H1 (cell line): ENCODE measurements around the gene MRPL42. TPM values are rescaled to one million over a fixed set of nuclear protein-coding genes. Genes with fewer than 3 reads are reported as not detected.
"Not testable (repeated sequence)": the region's sequence is repeated elsewhere in the genome, so short reads cannot be mapped to it uniquely, and the experiment has no call there.

Experiments
- CTCF ChIA-PET: fragments of 300-600 bp; sonication (Branson Sonifier 250); formaldehyde crosslinking; loops from one replicate; lab custom pipeline; 2021; ENCODE audit not compliant: partially characterized antibody; lab: Charles Lee
- POLR2A ChIA-PET: fragments of 300-600 bp; sonication (Branson Sonifier 250); formaldehyde crosslinking; loops from one replicate; lab custom pipeline; 2021; ENCODE audit warnings: inconsistent platforms; ENCODE audit not compliant: partially characterized antibody; lab: Charles Lee
- DNase-seq, 2 experiments: peaks; one replicate each; pipeline versions ENCODE4 v3.0.0 to v3.0.0-alpha.2; 2010 to 2022; ENCODE audit warnings: low spot score in 2 of 2, low read depth in 1 of 2, mixed read lengths in 1 of 2
- FAIRE-seq: peaks from 2 replicates; lab custom pipeline; 2011; peaks lifted over from hg19 to GRCh38; lab: Jason Lieb, UNC
- H2AFZ ChIP-seq: 2 replicates; pipeline ENCODE4 v1.8.1; 2012; ENCODE audit warnings: low read length, inconsistent platforms
- H2AK5ac ChIP-seq: 2 replicates; pipeline ENCODE4 v1.6.1; 2013; ENCODE audit warnings: low read depth, low read length
- H2BK120ac ChIP-seq: replicated peaks from 2 replicates; pipeline ENCODE3; 2013; ENCODE audit warnings: low read depth, low read length, inconsistent platforms
- H2BK12ac ChIP-seq: 2 replicates; pipeline ENCODE4 v1.6.1; 2013; ENCODE audit warnings: low read depth, low read length
- H2BK15ac ChIP-seq: 2 replicates; pipeline ENCODE4 v1.6.1; 2013; ENCODE audit warnings: low read length
- H2BK20ac ChIP-seq: 2 replicates; pipeline ENCODE4 v1.6.1; 2013; ENCODE audit warnings: low read length
- H2BK5ac ChIP-seq: 2 replicates; pipeline ENCODE4 v1.6.1; 2013; ENCODE audit warnings: low read depth, low read length
- H3K14ac ChIP-seq: 2 replicates; pipeline ENCODE4 v1.6.1; 2013; ENCODE audit warnings: inconsistent platforms; ENCODE audit not compliant: insufficient read length
- H3K18ac ChIP-seq: 2 replicates; pipeline ENCODE4 v1.6.1; 2013; ENCODE audit warnings: low read length; ENCODE audit errors: extremely low read depth
- H3K23ac ChIP-seq: 2 replicates; pipeline ENCODE4 v1.6.1; 2013; ENCODE audit warnings: inconsistent platforms; ENCODE audit not compliant: insufficient read length
- H3K23me2 ChIP-seq: 2 replicates; pipeline ENCODE4 v1.6.1; 2013; ENCODE audit warnings: low read depth, low read length
- H3K27ac ChIP-seq: 2 replicates; pipeline ENCODE4 v1.6.1; 2011; ENCODE audit warnings: low read depth, low read length, inconsistent platforms
- H3K27me3 ChIP-seq, 4 experiments: replicated peaks in 1 of 4; 1 replicate in 1 of 4; 2 replicates in 3 of 4; pipeline versions ENCODE4 v1.6.1 to v1.8.1; 2011 to 2013; ENCODE audit warnings: low read length in 3 of 4, mild to moderate bottlenecking in 3 of 4, inconsistent platforms in 2 of 4, mixed read lengths in 2 of 4, moderate library complexity in 1 of 4; ENCODE audit not compliant: control insufficient read depth in 3 of 4, insufficient read depth in 3 of 4; ENCODE audit errors: extremely low read depth in 1 of 4
- H3K36me3 ChIP-seq, 4 experiments: 2 replicates each; pipeline versions ENCODE4 v1.6.1 to v1.8.1; 2011 to 2013; ENCODE audit warnings: mild to moderate bottlenecking in 4 of 4, low read length in 3 of 4, moderate library complexity in 2 of 4, control low read depth in 1 of 4, inconsistent platforms in 1 of 4; ENCODE audit not compliant: insufficient read depth in 4 of 4, control insufficient read depth in 2 of 4
- H3K4ac ChIP-seq: replicated peaks from 2 replicates; pipeline ENCODE3; 2013; ENCODE audit warnings: low read length, low read depth, mixed read lengths, inconsistent platforms; ENCODE audit not compliant: insufficient read length
- H3K4me1 ChIP-seq, 4 experiments: replicated peaks in 1 of 4; 1 replicate in 1 of 4; 2 replicates in 3 of 4; pipeline versions ENCODE4 v1.6.1 to v1.8.1; 2011 to 2013; ENCODE audit warnings: low read length in 3 of 4, inconsistent platforms in 2 of 4, mixed read lengths in 1 of 4; ENCODE audit not compliant: insufficient read depth in 4 of 4, control insufficient read depth in 3 of 4
- H3K4me2 ChIP-seq, 2 experiments: 2 replicates each; pipeline versions ENCODE4 v1.6.1 to v1.8.1; 2011 to 2013; ENCODE audit warnings: low read depth in 2 of 2, low read length in 2 of 2, control low read depth in 1 of 2, inconsistent platforms in 1 of 2, mild to moderate bottlenecking in 1 of 2; ENCODE audit not compliant: insufficient read depth in 1 of 2
- H3K4me3 ChIP-seq, 4 experiments: fragments of 200-600, 300-600 bp in 1 of 4; sonication (generic), shearing (Covaris generic), sonication (Bioruptor Twin) in 1 of 4; 2 replicates each; pipeline versions ENCODE4 v1.5.1 to v1.8.1; 2011 to 2016; ENCODE audit warnings: low read length in 4 of 4, low read depth in 3 of 4, control low read depth in 2 of 4, inconsistent platforms in 2 of 4, mild to moderate bottlenecking in 2 of 4, mixed read lengths in 1 of 4, moderate library complexity in 1 of 4; ENCODE audit not compliant: insufficient read depth in 2 of 4; ENCODE audit errors: extremely low read depth in 1 of 4
- H3K56ac ChIP-seq: replicated peaks from 2 replicates; pipeline ENCODE3; 2013; ENCODE audit warnings: low read depth, mild to moderate bottlenecking, mixed read lengths, low read length, inconsistent platforms; ENCODE audit not compliant: insufficient read length
- H3K79me1 ChIP-seq: 2 replicates; pipeline ENCODE4 v1.6.1; 2013; ENCODE audit warnings: low read depth, low read length, control low read depth
- H3K79me2 ChIP-seq, 2 experiments: 2 replicates each; pipeline versions ENCODE4 v1.6.1 to v1.8.1; 2012 to 2013; ENCODE audit warnings: low read length in 2 of 2, mild to moderate bottlenecking in 2 of 2, inconsistent platforms in 1 of 2; ENCODE audit not compliant: insufficient read depth in 2 of 2, control insufficient read depth in 1 of 2
- H3K9ac ChIP-seq, 4 experiments: replicated peaks in 1 of 4; 1 replicate in 1 of 4; 2 replicates in 3 of 4; pipeline versions ENCODE4 v1.6.1 to v1.8.1; 2011 to 2013; ENCODE audit warnings: low read depth in 3 of 4, low read length in 3 of 4, control low read depth in 2 of 4, mild to moderate bottlenecking in 2 of 4, moderate library complexity in 2 of 4, inconsistent platforms in 1 of 4; ENCODE audit errors: extremely low read depth in 1 of 4
- H3K9me3 ChIP-seq, 2 experiments: 2 replicates each; pipeline versions ENCODE4 v1.6.1 to v1.8.1; 2012 to 2013; ENCODE audit warnings: mild to moderate bottlenecking in 2 of 2, moderate library complexity in 2 of 2, control low read depth in 1 of 2, inconsistent platforms in 1 of 2, low read depth in 1 of 2, low read length in 1 of 2, mixed read lengths in 1 of 2; ENCODE audit not compliant: insufficient read depth in 2 of 2
- H4K20me1 ChIP-seq, 2 experiments: replicated peaks in 1 of 2; 2 replicates each; pipeline versions ENCODE3 to v1.8.1; 2011 to 2013; ENCODE audit warnings: inconsistent platforms in 2 of 2, low read length in 2 of 2, mild to moderate bottlenecking in 1 of 2; ENCODE audit not compliant: insufficient read depth in 2 of 2, control insufficient read depth in 1 of 2
- H4K5ac ChIP-seq: 2 replicates; pipeline ENCODE4 v1.6.1; 2013; ENCODE audit warnings: low read length, low read depth, mixed read lengths, inconsistent platforms; ENCODE audit not compliant: insufficient read length
- H4K8ac ChIP-seq: 2 replicates; pipeline ENCODE4 v1.8.0; 2013; ENCODE audit warnings: mild to moderate bottlenecking, moderate library complexity, low read length, inconsistent platforms; ENCODE audit not compliant: insufficient read depth; ENCODE audit errors: extremely low read depth
- H4K91ac ChIP-seq: replicated peaks from 2 replicates; pipeline ENCODE3; 2013; ENCODE audit warnings: low read length, mixed read lengths, inconsistent platforms; ENCODE audit not compliant: insufficient read length
- WGBS, 2 experiments: shearing (Covaris generic) in 1 of 2; methylation state at CpG; one replicate each; pipeline versions ENCODE4 v1.1.6 to v1.1.7; 2013 to 2015; ENCODE audit warnings: low lambda C conversion rate in 2 of 2, mixed read lengths in 2 of 2, inconsistent platforms in 1 of 2, low coverage in 1 of 2, missing lambda C conversion rate in 1 of 2; ENCODE audit not compliant: insufficient replicate concordance in 2 of 2, insufficient coverage in 1 of 2, insufficient read length in 1 of 2; ENCODE audit errors: extremely low coverage in 1 of 2, missing lambda C conversion rate in 1 of 2; 5-methylcytosine and 5-hydroxymethylcytosine counted together
- polyA plus RNA-seq, 7 experiments: library from polyadenylated mRNA; depleted of rRNA in 3 of 7; stranded (reverse) in 5 of 7; unstranded in 2 of 7; fragments of >200 nt in 5 of 7; fragments of 200-250 nt in 2 of 7; gene quantifications; 1 replicate in 5 of 7; 2 replicates in 1 of 7; 4 replicates in 1 of 7; pipeline versions ENCODE4 v1.2.1 to v1.2.3, GENCODE V29; 2011 to 2013; ENCODE audit warnings: missing spikeins in 2 of 7, mixed read lengths in 2 of 7
- total RNA-seq: library from RNA; stranded (reverse); fragmentation: NEBNext Ultra II Directional; extraction: Animal tissue kit (Norgen Biotek cat#: 25700); gene quantifications from 2 replicates; pipeline ENCODE4 v1.2.1, GENCODE V29; 2021

Gene MRPL42
- total and polyA plus RNA-seq, 2 of the 8 experiments (the other 6 are each of a cell fraction or from before 2014, with no cell fraction given), result 110 to 176 TPM

DNA sequence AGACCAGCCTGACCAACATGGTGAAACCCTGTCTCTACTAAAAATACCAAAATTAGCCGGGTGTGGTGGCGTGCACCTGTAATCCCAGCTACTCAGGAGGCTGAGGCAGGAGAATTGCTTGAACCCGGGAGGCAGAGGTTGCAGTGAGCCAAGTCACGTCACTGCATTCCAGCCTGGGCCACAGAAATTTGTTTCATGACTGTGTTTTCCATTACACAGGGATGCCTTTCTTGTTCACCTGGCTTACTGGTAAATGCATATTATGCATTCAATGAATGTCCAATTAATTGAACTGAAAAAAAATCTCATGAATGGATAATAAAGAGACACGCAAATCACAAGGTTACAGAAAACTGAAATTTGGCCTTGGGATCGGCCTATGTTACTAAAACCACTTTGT, 35.3 kb upstream of the MRPL42 start:
- 88% methylated on average over 6 of the region's 6 CpGs; no CpG with 5 or more reads in 1 of the 2 experiments for WGBS, 2 experiments
- H3K56ac ChIP-seq, H3K4me3 ChIP-seq, H3K14ac ChIP-seq, H3K23me2 ChIP-seq, H3K23ac ChIP-seq, DNase-seq, H2BK120ac ChIP-seq, H3K4me1 ChIP-seq, H4K8ac ChIP-seq, H3K9ac ChIP-seq, H2BK15ac ChIP-seq, H2BK5ac ChIP-seq, H2BK12ac ChIP-seq, H3K27ac ChIP-seq, H3K4me2 ChIP-seq, H2BK20ac ChIP-seq, H4K5ac ChIP-seq, H3K4ac ChIP-seq, H3K36me3 ChIP-seq, H2AFZ ChIP-seq, H3K9me3 ChIP-seq, H3K27me3 ChIP-seq, FAIRE-seq, POLR2A ChIA-PET, H2AK5ac ChIP-seq, H3K18ac ChIP-seq, H4K91ac ChIP-seq, H3K79me1 ChIP-seq: not testable (repeated sequence)
- Histone ChIP-seq H4K20me1 (peaks cover 11 to 22% of the 10 kb centered on the region in 2 experiments), H3K79me2 (peaks cover 69 to 98% of the 10 kb centered on the region in 2 experiments)
- CTCF ChIA-PET, result interaction anchor here (1.6 kb wide), 1 partner anchor 12 kb away, joined by 11 read pairs; no protein-coding TSS in a partner anchor
